ENCODE results near the gene KRTAP12-2.
"Not testable (repeated sequence)": the region's sequence is repeated elsewhere in the genome, so short reads cannot be mapped to it uniquely, and the experiment has no call there.

The KRTAP12-2 gene

GRCh38 chr21:44702111-44702972 lies 35.6 kb upstream of the KRTAP12-2 start:
- no peak for DNase-seq

- no peak for DNase-seq
Observed at GRCh38 chr21:44701541-44701940, 34.8 kb upstream of the KRTAP12-2 start.

GRCh38 chr21:44701023-44701400 lies 34.3 kb upstream of the KRTAP12-2 start:
- no peak for DNase-seq

- no peak for DNase-seq
Observed at GRCh38 chr21:44700101-44701022, 33.6 kb upstream of the KRTAP12-2 start.

GRCh38 chr21:44699502-44700001 lies 32.8 kb upstream of the KRTAP12-2 start:
- no peak for DNase-seq

- DNase-seq, result no peak
Observed at GRCh38 chr21:44697811-44698734, 31.3 kb upstream of the KRTAP12-2 start.

- DNase-seq, result not testable (repeated sequence)
Observed at GRCh38 chr21:44697172-44697810, 30.6 kb upstream of the KRTAP12-2 start, which contains the start of gene KRTAP10-12. Gene KRTAP10-12 (plus strand): TSS chr21:44697172. CDS start chr21:44697202, 30 bp downstream.

DNA sequence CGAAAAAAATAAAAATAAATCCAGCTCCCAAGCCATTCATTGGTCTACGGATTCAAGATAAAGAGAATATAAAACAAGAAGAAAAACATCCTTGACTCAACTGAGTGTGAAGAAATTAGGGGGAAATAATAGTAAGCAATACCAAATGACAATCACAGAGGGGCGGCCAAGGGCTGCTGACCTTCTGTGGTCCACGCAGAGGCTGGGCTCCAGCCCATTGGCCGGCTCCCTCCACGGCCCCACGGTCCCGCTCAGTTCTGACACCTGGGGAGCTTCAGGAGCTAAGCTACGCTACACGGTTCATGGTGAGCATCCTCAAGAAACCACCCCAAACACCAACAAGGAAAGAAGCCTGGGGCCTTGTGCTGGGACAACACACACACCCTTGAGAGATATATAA lies 29.8 kb upstream of the KRTAP12-2 start:
- no peak for DNase-seq

DNA sequence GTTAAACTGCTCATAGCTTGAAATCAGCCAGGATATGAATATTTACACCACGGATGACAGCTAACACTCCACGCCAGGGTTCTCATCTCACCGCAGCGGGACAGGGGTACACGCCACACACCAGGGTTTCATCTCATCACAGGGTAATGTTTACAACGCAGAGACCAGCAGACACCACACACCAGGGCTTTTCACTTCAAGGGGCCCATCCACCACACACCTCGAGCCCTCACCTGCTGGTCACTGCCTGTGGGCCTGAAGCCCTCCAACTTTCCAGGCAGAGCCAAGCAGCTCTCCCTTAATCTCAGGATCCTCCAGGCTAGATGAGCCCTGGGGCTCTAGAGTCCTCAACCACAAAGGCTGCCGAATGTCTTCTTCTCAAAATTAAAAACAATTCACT lies 28.9 kb upstream of the KRTAP12-2 start:
- DNase-seq, result no peak

GRCh38 chr21:44695184-44695583 lies 28.5 kb upstream of the KRTAP12-2 start:
- no peak for DNase-seq

GRCh38 chr21:44694776-44695175 lies 28.0 kb upstream of the KRTAP12-2 start:
- DNase-seq, result no peak

DNA sequence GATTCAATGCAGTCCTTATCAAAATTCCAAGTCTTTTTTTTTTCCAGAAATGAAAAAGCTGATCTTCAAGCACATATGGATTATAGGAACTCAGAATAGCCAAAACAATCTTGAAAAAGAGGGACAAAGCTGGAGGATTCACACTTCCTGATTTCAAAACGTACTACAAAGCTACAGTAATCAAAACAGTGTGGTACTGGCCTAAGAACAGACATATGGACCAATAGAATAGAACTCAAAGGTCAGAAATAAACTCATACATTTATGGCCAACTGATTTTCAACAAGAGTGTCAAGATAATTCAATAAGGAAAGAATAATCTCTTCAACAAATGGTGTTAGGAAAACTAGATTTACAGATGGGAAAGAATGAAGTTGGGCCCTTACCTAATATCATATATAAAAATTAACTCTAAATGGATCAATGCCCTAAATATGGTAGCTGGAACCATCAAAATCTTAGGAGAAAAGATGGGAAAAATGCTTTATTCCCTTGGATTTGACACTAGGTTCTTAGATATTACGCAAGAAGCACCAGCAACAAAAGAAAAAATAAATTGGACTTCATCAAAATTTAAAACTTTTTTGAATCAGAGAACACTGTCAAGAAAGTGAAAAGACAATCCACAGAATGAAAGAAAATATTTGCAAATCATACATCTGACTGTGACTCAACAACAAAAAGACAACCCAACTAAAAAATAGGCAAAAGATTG lies 26.2 kb upstream of the KRTAP12-2 start:
- no peak for DNase-seq

GRCh38 chr21:44691686-44692085 lies 25.0 kb upstream of the KRTAP12-2 start:
- no peak for DNase-seq

DNA sequence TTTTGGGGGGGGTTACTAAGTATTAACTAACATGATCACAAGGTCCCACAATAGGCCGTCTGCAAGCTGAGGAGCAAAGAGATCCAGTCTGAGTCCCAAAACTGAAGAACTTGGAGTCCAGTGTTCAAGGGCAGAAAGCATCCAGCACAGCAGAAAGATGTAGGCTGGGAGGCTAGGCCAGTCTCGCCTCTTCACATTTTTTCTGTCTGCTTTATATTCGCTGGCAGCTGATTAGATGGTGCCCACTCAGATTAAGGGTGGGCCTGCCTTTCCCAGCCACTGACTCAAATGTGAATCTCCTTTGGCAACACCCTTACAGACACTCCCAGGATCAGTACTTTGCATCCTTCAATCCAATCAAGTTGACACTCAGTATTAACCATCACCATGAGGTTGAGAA lies 23.0 kb upstream of the KRTAP12-2 start:
- DNase-seq, result not testable (repeated sequence)

- DNase-seq, result no peak
Observed at GRCh38 chr21:44687671-44688070, 20.9 kb upstream of the KRTAP12-2 start.

DNA sequence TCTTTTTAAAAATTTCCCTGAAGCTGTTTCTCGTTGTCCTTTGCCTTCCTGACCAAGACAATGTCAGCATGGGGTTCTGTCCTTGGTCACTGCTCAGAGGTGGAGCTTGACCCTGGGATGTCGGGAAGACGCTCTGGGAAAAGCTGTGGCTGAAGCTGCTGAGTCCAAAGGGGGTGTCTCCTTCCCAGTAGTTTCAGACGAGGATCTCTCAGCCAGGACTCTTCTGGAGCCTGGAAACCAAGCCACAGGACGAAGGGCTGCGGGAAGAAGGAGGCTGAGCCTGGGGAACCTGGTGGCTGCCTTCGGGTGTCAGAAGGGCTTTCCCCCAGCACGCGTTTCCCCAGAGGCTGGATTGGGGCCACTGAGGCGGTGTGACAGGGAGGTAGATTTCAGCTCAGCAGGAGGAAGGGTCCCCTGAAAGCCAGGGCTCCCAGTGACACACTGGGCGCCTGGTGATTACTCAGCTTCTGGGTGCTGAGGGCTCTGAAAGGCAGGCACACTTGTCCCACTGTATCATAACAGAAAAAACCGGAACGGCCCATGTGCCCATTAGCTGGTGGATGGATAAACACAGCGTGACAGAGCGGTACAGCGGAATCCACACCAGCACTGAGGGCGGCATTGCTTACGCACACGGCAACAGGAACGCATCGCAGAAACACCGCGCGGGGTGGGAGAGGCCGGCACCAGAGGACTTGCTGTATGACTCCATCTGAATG lies 20.3 kb upstream of the KRTAP12-2 start:
- no peak for DNase-seq

DNA sequence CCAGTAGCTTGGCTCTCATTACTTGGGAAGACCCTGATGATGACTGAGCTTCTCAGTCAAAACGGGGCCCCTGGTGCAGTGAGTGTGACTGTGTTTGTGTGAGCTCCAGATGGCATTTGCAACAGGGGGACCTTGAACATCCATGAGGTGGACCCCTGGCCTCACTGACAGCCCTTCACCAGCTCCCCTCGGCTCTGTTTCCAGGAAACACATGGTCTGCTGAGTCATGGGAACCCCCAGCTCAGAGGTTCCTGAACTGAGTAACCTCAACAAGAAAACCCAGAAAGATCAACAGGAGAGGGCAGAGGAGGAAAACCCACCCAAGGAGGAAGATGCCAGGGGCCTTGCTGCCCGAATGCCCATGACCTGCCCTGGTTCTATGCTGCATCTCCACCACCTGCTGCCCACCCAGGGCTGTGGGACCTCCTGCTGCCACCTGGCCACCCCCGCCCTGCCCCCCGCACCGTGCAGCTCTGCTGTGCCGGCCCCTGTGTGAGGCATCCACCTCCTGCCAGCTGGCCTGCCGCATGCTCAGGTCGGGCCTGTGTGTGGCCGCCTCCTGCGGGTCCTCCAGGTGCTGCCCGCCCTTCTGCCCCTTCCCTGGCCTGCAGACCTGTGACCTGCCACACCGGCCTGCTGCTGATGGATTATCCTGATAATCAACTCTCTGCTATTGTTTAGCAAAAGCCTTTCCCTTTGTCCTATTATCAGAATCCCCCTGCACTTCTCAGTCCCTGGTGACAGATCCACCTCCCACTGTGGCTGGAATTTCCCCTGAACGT lies 19.5 kb upstream of the KRTAP12-2 start:
- DNase-seq, result no peak

DNA sequence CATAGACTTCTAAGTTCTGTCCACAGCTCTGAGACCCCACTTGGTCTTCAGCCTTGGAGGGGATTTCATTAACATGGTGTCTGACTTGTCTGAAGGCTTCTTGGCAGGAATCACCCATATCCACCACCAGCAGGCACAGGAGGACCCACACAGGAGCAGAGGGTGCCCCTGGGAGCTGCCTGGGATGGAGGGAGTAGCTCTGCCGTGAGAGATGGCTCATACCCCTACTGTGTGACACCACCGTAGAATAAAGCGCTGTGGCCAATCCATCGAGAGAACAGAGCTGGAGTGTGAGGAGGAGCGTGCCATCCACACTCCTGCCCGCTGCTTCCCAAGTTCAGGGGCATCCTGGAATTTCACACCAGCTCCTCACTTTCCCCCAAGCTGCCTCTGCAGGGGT lies 18.3 kb upstream of the KRTAP12-2 start:
- not testable (repeated sequence) for DNase-seq

GRCh38 chr21:44684483-44684882 lies 17.8 kb upstream of the KRTAP12-2 start:
- no peak for DNase-seq

DNA sequence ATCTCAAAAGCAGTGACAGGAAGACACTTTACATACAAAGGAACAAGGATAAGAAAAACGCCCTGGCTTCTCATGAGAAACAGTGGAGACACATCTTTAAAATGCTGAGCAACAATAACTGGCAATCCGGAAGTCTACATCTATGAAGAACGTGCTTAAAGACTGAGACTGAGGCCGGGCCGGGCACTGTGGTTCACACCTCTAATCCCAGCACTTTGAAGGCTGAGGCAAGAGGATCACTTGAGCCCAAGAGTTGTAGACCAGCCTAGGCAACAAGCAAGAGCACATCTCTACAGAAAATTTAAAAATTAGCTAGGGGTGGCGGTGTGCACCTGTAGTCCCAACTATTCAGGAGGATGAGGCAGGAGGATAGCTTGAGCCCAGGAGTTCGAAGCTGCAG lies 17.4 kb upstream of the KRTAP12-2 start:
- no peak for DNase-seq
